Measurements from ENCODE around the gene GNA15.

Gene GNA15

GRCh38 chr19:3105641-3106508 is 30.0 kb upstream of the GNA15 start:
- intact Hi-C loops (cut with DNase I; ENCODE audit: low total_unique reads): no loop called here
- Histone ChIP-seq H3K27me3 (no peaks in the 10 kb centered on the region), H3K36me3 (peaks cover 0 to 14% (median 7%) of the 10 kb centered on the region in 3 donors), H3K4me1 (peaks cover 0 to 58% (median 29%) of the 10 kb centered on the region in 4 donors), H3K27ac (no peak overlapping the region), H3K4me3 (no peak overlapping the region), H3K9me3 (no peaks in the 10 kb centered on the region)
- DNase-seq: no peak
- TF ChIP-seq CTCF (IDR thresholded peaks at IDR 0.05): no peak

GRCh38 chr19:3106509-3107141 is 29.2 kb upstream of the GNA15 start:
- no peak for TF ChIP-seq CTCF (IDR thresholded peaks at IDR 0.05)
- H3K27me3 ChIP-seq: no peaks in the 10 kb centered on the region
- intact Hi-C loops (cut with DNase I; ENCODE audit: low total_unique reads): no loop called here
- no peak overlapping the region for H3K4me3 ChIP-seq
- peaks cover 0 to 50% (median 27%) of the 10 kb centered on the region in 4 donors for H3K4me1 ChIP-seq
- DNase-seq: no peak
- H3K27ac ChIP-seq: no peak overlapping the region
- H3K9me3 ChIP-seq: no peaks in the 10 kb centered on the region
- peaks cover 0 to 22% (median 13%) of the 10 kb centered on the region in 3 donors for H3K36me3 ChIP-seq

- peaks cover 0 to 29% (median 23%) of the 10 kb centered on the region in 3 donors for H3K36me3 ChIP-seq
- no peaks in the 10 kb centered on the region for H3K9me3 ChIP-seq
- no peaks in the 10 kb centered on the region for H3K27me3 ChIP-seq
- intact Hi-C loops (cut with DNase I; ENCODE audit: low total_unique reads): no loop called here
- no peak overlapping the region for H3K4me3 ChIP-seq
- no peak for TF ChIP-seq CTCF (IDR thresholded peaks at IDR 0.05)
- H3K4me1 ChIP-seq: peaks cover 0 to 40% (median 22%) of the 10 kb centered on the region in 4 donors
- no peak overlapping the region for H3K27ac ChIP-seq
- no peak for DNase-seq
These were observed 28.2 kb upstream of the GNA15 start for GRCh38 chr19:3107658-3108057.

GRCh38 chr19:3108775-3109174 is 27.1 kb upstream of the GNA15 start:
- Histone ChIP-seq H3K27me3 (no peaks in the 10 kb centered on the region), H3K36me3 (peaks cover 11 to 40% (median 33%) of the 10 kb centered on the region in 3 donors), H3K4me3 (no peak overlapping the region), H3K9me3 (no peaks in the 10 kb centered on the region), H3K4me1 (peaks cover 0 to 32% (median 16%) of the 10 kb centered on the region in 4 donors), H3K27ac (no peak overlapping the region)
- DNase-seq: peak in 1 of 2 donors; percentile 50
- peak; percentile 61 to 71 for TF ChIP-seq CTCF (IDR thresholded peaks at IDR 0.05)
- intact Hi-C loops (cut with DNase I; ENCODE audit: low total_unique reads): no loop called here

GRCh38 chr19:3109491-3109890 is 26.3 kb upstream of the GNA15 start:
- peaks cover 11 to 48% (median 37%) of the 10 kb centered on the region in 3 donors for H3K36me3 ChIP-seq
- DNase-seq: no peak
- H3K4me3 ChIP-seq: no peak overlapping the region
- no peak for TF ChIP-seq CTCF (IDR thresholded peaks at IDR 0.05)
- no peak overlapping the region for H3K27ac ChIP-seq
- no peaks in the 10 kb centered on the region for H3K27me3 ChIP-seq
- H3K4me1 ChIP-seq: peaks cover 0 to 24% (median 11%) of the 10 kb centered on the region in 4 donors
- intact Hi-C loops (cut with DNase I; ENCODE audit: low total_unique reads): no loop called here
- no peaks in the 10 kb centered on the region for H3K9me3 ChIP-seq

All from tibial artery (tissue), 4 donors.